BLaER1 (cell line): Measurements from ENCODE around the gene PTPN7.

Source experiments
- H3K27ac ChIP-seq: shearing (Covaris generic); formaldehyde crosslinking; 2 replicates; pipeline ENCODE4 v1.8.1; 2022
- H3K27me3 ChIP-seq: shearing (Covaris generic); formaldehyde crosslinking; 2 replicates; pipeline ENCODE4 v1.8.1; 2022
- H3K36me3 ChIP-seq: shearing (Covaris generic); formaldehyde crosslinking; 2 replicates; pipeline ENCODE4 v1.8.1; 2022
- H3K4me1 ChIP-seq: shearing (Covaris generic); formaldehyde crosslinking; 2 replicates; pipeline ENCODE4 v1.8.1; 2022
- H3K4me2 ChIP-seq: shearing (Covaris generic); formaldehyde crosslinking; 2 replicates; pipeline ENCODE4 v1.8.1; 2022
- H3K4me3 ChIP-seq: shearing (Covaris generic); formaldehyde crosslinking; 2 replicates; pipeline ENCODE4 v1.8.1; 2022
- H3K9ac ChIP-seq: shearing (Covaris generic); formaldehyde crosslinking; 2 replicates; pipeline ENCODE4 v1.8.1; 2022
- H3K9me3 ChIP-seq: shearing (Covaris generic); formaldehyde crosslinking; 2 replicates; pipeline ENCODE4 v1.8.1; 2022
- H4K20me1 ChIP-seq: shearing (Covaris generic); formaldehyde crosslinking; 2 replicates; pipeline ENCODE4 v1.8.1; 2022
- Cebpa-rat ChIP-seq: shearing (Covaris generic); IDR thresholded peaks from 2 replicates; pipeline ENCODE4 v1.8.1; 2022

Gene PTPN7

GRCh38 chr1:202165942-202166843, 5.8 kb upstream of the PTPN7 start:
- no peaks in the 10 kb centered on the region for H3K9me3 ChIP-seq
- 0 out of 2 replicates have a peak overlapping the region, but pooled peaks have one; percentile 56 for H3K9ac ChIP-seq
- TF ChIP-seq Cebpa-rat = no peak
- H3K4me2 ChIP-seq = peak overlapping the region; percentile 98
- H3K4me3 ChIP-seq = no peak overlapping the region
- H3K27me3 ChIP-seq = 0 out of 2 replicates have a peak, but pooled peaks cover 5% of the 10 kb centered on the region
- no peak overlapping the region for H3K27ac ChIP-seq
- H3K36me3 ChIP-seq = no peaks in the 10 kb centered on the region
- H3K4me1 ChIP-seq = peaks cover 61% of the 10 kb centered on the region
- peaks cover 26% of the 10 kb centered on the region; the same call in 1 of the 2 replicates for H4K20me1 ChIP-seq

- Histone ChIP-seq H3K27ac (0 out of 2 replicates have a peak overlapping the region, but pooled peaks have one; percentile 33), H3K36me3 (no peaks in the 10 kb centered on the region), H3K4me2 (peak overlapping the region; percentile 98), H3K27me3 (0 out of 2 replicates have a peak, but pooled peaks cover 5% of the 10 kb centered on the region), H4K20me1 (peaks cover 26% of the 10 kb centered on the region; the same call in 1 of the 2 replicates), H3K4me1 (peaks cover 61% of the 10 kb centered on the region), H3K4me3 (peak overlapping the region; percentile 51), H3K9me3 (no peaks in the 10 kb centered on the region), H3K9ac (0 out of 2 replicates have a peak overlapping the region, but pooled peaks have one; percentile 56)
- TF ChIP-seq Cebpa-rat = no peak
Measured at GRCh38 chr1:202165267-202165941, 5.0 kb upstream of the PTPN7 start.

- no peak for TF ChIP-seq Cebpa-rat
- Histone ChIP-seq H3K36me3 (no peaks in the 10 kb centered on the region), H3K4me1 (peaks cover 69% of the 10 kb centered on the region), H3K9ac (peak overlapping the region; percentile 56; the same call in 1 of the 2 replicates), H3K27ac (peak overlapping the region; percentile 33), H3K27me3 (0 out of 2 replicates have a peak, but pooled peaks cover 5% of the 10 kb centered on the region), H3K4me2 (peak overlapping the region; percentile 98), H4K20me1 (peaks cover 26% of the 10 kb centered on the region; the same call in 1 of the 2 replicates), H3K9me3 (no peaks in the 10 kb centered on the region), H3K4me3 (peak overlapping the region; percentile 51)
Measured at GRCh38 chr1:202164271-202165037, 4.1 kb upstream of the PTPN7 start.

GRCh38 chr1:202163281-202164270, 3.2 kb upstream of the PTPN7 start:
- TF ChIP-seq Cebpa-rat = no peak
- Histone ChIP-seq H3K4me2 (peak overlapping the region; percentile 98), H3K9ac (peak overlapping the region; percentile 56; the same call in 1 of the 2 replicates), H3K27ac (peak overlapping the region; percentile 97; the same call in 1 of the 2 replicates), H4K20me1 (peaks cover 26% of the 10 kb centered on the region; the same call in 1 of the 2 replicates), H3K27me3 (0 out of 2 replicates have a peak, but pooled peaks cover 5% of the 10 kb centered on the region), H3K36me3 (no peaks in the 10 kb centered on the region), H3K4me3 (peak overlapping the region; percentile 51; the same call in 1 of the 2 replicates), H3K4me1 (peaks cover 78% of the 10 kb centered on the region), H3K9me3 (no peaks in the 10 kb centered on the region)

- Histone ChIP-seq H3K4me3 (peak overlapping the region; percentile 71; the same call in 1 of the 2 replicates), H4K20me1 (peaks cover 28% of the 10 kb centered on the region; the same call in 1 of the 2 replicates), H3K27ac (peak overlapping the region; percentile 97), H3K9me3 (no peaks in the 10 kb centered on the region), H3K4me1 (peaks cover 88% of the 10 kb centered on the region), H3K36me3 (peaks cover 8% of the 10 kb centered on the region), H3K9ac (peak overlapping the region; percentile 86; the same call in 1 of the 2 replicates), H3K4me2 (peak overlapping the region; percentile 98), H3K27me3 (0 out of 2 replicates have a peak, but pooled peaks cover 5% of the 10 kb centered on the region)
- no peak for TF ChIP-seq Cebpa-rat
Measured at GRCh38 chr1:202162418-202163280, 2.2 kb upstream of the PTPN7 start.

- Histone ChIP-seq H3K4me2 (peak overlapping the region; percentile 98), H3K36me3 (peaks cover 14% of the 10 kb centered on the region), H3K9me3 (no peaks in the 10 kb centered on the region), H4K20me1 (peaks cover 33% of the 10 kb centered on the region; the same call in 1 of the 2 replicates), H3K4me1 (peaks cover 94% of the 10 kb centered on the region), H3K27me3 (0 out of 2 replicates have a peak, but pooled peaks cover 5% of the 10 kb centered on the region), H3K27ac (peak overlapping the region; percentile 97), H3K4me3 (peak overlapping the region; percentile 71), H3K9ac (peak overlapping the region; percentile 86)
- no peak for TF ChIP-seq Cebpa-rat
Measured at GRCh38 chr1:202162047-202162417, 1.6 kb upstream of the PTPN7 start.
